ENCODE results near the gene MRGPRG. TPM values are rescaled to one million over a fixed set of nuclear protein-coding genes. Genes with fewer than 3 reads are reported as not detected.

Gene MRGPRG
- total RNA-seq, 1 experiment from 2014 or later, result not detected

DNA sequence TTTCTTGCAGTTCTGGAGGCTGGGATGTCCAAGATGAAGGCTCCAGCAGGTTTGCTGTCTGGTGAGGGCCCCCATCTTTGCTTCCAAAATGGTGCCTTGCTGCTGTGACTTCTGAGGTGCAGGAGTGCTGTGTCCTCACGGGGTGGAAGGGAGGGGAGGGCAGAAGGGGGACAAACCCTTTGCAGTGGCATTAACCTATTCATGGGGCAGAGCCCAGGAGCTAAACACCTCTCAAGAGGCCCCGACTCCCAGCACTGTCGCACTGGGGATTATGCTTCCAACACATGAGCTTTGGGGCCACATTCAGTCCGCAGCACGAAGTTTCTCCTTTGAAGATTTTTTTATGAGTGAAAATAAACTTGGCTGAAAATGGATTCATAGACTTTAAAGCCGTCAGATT is 28.0 kb downstream of the MRGPRG start:
- Mint-ChIP-seq H3K27ac (ENCODE audit: unreplicated experiment) (no peak overlapping the region), H3K27me3 (ENCODE audit: unreplicated experiment) (peaks cover 81% of the 10 kb centered on the region), H3K4me3 (ENCODE audit: low read depth, unreplicated experiment) (no peak overlapping the region), H3K9me3 (ENCODE audit: low read depth, unreplicated experiment) (no peaks in the 10 kb centered on the region), H3K4me1 (ENCODE audit: low read depth, unreplicated experiment) (no peaks in the 10 kb centered on the region), H3K36me3 (ENCODE audit: insufficient read depth, unreplicated experiment) (no peaks in the 10 kb centered on the region)
- intact Hi-C loops (cut with micrococcal nuclease; ENCODE audit: unreplicated experiment), result no loop called here
- BruUV-seq (replicated peaks), result no TSS peak
- TF ChIP-seq, protein P1, sequence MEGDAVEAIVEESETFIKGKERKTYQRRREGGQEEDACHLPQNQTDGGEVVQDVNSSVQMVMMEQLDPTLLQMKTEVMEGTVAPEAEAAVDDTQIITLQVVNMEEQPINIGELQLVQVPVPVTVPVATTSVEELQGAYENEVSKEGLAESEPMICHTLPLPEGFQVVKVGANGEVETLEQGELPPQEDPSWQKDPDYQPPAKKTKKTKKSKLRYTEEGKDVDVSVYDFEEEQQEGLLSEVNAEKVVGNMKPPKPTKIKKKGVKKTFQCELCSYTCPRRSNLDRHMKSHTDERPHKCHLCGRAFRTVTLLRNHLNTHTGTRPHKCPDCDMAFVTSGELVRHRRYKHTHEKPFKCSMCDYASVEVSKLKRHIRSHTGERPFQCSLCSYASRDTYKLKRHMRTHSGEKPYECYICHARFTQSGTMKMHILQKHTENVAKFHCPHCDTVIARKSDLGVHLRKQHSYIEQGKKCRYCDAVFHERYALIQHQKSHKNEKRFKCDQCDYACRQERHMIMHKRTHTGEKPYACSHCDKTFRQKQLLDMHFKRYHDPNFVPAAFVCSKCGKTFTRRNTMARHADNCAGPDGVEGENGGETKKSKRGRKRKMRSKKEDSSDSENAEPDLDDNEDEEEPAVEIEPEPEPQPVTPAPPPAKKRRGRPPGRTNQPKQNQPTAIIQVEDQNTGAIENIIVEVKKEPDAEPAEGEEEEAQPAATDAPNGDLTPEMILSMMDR (IDR thresholded peaks at IDR 0.05; ENCODE audit: unreplicated experiment), result no peak
- CTCF ChIA-PET, result no interaction called here
- DNase-seq, result no peak

DNA sequence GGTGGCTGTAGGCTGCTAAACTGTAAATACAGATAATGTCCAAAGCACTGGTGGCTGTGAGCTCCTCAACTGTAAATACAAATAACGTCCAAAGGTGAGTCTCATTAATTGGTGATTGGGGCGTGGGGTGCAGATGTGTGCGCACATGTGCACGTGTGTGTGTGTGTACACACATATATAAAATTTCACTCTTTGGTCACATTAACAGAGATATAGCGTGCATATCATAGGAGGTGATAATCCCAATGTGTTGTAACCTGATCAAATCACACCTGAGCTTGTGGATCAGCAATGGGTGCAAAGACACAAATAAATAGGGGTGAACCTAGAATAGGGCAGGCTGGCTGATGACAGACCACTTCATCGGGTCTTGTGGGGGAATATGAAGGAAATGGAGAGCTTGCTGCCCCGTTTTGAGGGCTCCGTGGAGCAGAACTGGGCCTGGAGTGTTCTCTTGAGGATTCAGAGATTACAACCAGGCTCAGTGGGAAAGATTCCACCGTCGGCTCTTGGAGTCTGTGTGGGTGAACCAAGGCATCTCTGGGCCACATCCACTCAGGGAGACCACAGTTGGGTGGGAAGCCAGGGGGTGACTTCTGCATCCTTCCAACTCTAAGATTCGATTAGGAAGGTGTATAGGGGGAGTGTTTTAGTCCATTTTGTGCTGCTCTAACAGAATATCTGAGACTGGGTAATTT is 28.6 kb downstream of the MRGPRG start:
- no peaks in the 10 kb centered on the region for H3K36me3 Mint-ChIP-seq (ENCODE audit: insufficient read depth, unreplicated experiment)
- H3K4me1 Mint-ChIP-seq (ENCODE audit: low read depth, unreplicated experiment), result no peaks in the 10 kb centered on the region
- H3K9me3 Mint-ChIP-seq (ENCODE audit: low read depth, unreplicated experiment), result no peaks in the 10 kb centered on the region
- BruUV-seq (replicated peaks), result no TSS peak
- intact Hi-C loops (cut with micrococcal nuclease; ENCODE audit: unreplicated experiment), result no loop called here
- H3K27ac Mint-ChIP-seq (ENCODE audit: unreplicated experiment), result no peak overlapping the region
- CTCF ChIA-PET, result no interaction called here
- H3K4me3 Mint-ChIP-seq (ENCODE audit: low read depth, unreplicated experiment), result no peak overlapping the region
- peaks cover 81% of the 10 kb centered on the region for H3K27me3 Mint-ChIP-seq (ENCODE audit: unreplicated experiment)
- TF ChIP-seq, protein P1 (IDR thresholded peaks at IDR 0.05; ENCODE audit: unreplicated experiment), result no peak
- DNase-seq, result no peak

DNA sequence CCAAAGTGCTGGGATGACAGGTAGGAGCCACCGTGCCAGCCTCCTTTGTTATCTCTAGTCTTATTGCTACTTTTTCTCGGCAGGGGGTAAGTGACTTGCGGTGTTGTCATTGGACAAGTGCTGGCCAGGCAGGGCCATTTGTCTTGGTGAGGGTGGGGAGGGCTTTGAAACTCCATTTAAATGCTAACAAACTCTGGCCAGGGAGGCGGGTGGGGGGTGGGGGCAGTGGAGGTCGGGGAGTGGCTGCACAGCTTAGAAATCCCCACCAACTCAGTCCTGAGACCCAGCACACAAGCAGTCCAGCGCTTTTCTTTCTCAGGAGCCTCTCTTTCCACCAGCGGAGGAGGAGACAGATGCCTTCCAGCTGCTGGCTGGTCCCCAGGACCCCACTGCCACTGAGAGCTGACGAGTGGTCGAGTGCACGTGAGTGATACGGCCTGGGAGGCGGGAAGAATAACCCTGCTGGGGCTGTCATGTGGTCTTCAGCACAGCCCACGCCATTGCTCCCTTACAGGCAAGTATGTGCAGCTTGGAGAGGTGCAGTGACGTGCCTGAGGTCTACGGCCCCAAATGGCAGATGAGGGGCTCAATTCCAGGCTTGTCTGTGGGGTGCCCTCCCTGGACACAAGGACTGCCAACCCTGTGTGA is 29.3 kb downstream of the MRGPRG start:
- Mint-ChIP-seq H3K4me1 (ENCODE audit: low read depth, unreplicated experiment) (no peaks in the 10 kb centered on the region), H3K36me3 (ENCODE audit: insufficient read depth, unreplicated experiment) (no peaks in the 10 kb centered on the region), H3K4me3 (ENCODE audit: low read depth, unreplicated experiment) (no peak overlapping the region), H3K9me3 (ENCODE audit: low read depth, unreplicated experiment) (no peaks in the 10 kb centered on the region), H3K27ac (ENCODE audit: unreplicated experiment) (no peak overlapping the region), H3K27me3 (ENCODE audit: unreplicated experiment) (peaks cover 81% of the 10 kb centered on the region)
- no TSS peak for BruUV-seq (replicated peaks)
- CTCF ChIA-PET, result no interaction called here
- intact Hi-C loops (cut with micrococcal nuclease; ENCODE audit: unreplicated experiment), result no loop called here
- TF ChIP-seq, protein P1 (IDR thresholded peaks at IDR 0.05; ENCODE audit: unreplicated experiment), result no peak
- no peak for DNase-seq

DNA sequence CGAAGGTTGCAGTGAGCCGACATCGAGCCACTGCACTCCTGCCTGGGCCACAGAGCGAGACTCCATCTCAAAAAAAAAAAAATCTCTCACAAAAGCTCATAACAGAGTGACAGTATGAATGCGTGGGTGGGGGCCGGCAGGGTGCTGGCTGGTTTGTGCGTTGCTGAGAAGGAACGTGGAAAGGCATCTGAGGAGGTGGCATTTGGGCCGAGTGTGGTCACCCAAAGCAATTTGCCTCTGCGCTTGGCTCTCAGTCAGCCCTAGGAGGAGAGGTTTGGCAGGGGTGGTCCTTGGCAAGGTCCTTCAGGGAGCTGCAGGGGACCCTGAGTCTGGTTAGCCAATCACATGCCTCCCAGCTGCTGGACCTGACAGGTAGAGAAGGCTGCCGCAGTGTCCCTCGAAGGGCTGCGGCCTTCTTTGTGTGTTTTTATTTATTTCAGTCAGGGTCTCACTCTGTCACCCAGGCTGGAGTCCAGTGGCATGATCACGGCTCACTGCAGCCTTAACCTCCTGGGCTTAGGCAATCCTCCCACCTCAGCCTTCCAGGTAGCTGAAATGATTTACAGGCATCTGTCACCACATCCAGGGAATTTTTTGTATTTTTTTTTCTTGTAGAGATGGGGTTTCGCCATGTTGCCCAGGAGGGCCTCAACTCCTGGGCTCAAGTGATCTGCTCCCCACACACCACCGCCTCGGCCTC is 30.0 kb downstream of the MRGPRG start:
- no peaks in the 10 kb centered on the region for H3K4me1 Mint-ChIP-seq (ENCODE audit: low read depth, unreplicated experiment)
- H3K36me3 Mint-ChIP-seq (ENCODE audit: insufficient read depth, unreplicated experiment), result no peaks in the 10 kb centered on the region
- H3K9me3 Mint-ChIP-seq (ENCODE audit: low read depth, unreplicated experiment), result no peaks in the 10 kb centered on the region
- no peak overlapping the region for H3K27ac Mint-ChIP-seq (ENCODE audit: unreplicated experiment)
- BruUV-seq (replicated peaks), result no TSS peak
- intact Hi-C loops (cut with micrococcal nuclease; ENCODE audit: unreplicated experiment), result no loop called here
- no peak for DNase-seq
- H3K4me3 Mint-ChIP-seq (ENCODE audit: low read depth, unreplicated experiment), result no peak overlapping the region
- H3K27me3 Mint-ChIP-seq (ENCODE audit: unreplicated experiment), result peaks cover 81% of the 10 kb centered on the region
- CTCF ChIA-PET, result interaction anchor here (0.5 kb wide), 1 partner anchor 556 kb away, joined by 3 read pairs; no protein-coding TSS in a partner anchor
- TF ChIP-seq, protein P1 (IDR thresholded peaks at IDR 0.05; ENCODE audit: unreplicated experiment), result no peak

All from Calu3 (cell line).